ENCODE data around the gene LINS1.

LINS1 gene, protein sequence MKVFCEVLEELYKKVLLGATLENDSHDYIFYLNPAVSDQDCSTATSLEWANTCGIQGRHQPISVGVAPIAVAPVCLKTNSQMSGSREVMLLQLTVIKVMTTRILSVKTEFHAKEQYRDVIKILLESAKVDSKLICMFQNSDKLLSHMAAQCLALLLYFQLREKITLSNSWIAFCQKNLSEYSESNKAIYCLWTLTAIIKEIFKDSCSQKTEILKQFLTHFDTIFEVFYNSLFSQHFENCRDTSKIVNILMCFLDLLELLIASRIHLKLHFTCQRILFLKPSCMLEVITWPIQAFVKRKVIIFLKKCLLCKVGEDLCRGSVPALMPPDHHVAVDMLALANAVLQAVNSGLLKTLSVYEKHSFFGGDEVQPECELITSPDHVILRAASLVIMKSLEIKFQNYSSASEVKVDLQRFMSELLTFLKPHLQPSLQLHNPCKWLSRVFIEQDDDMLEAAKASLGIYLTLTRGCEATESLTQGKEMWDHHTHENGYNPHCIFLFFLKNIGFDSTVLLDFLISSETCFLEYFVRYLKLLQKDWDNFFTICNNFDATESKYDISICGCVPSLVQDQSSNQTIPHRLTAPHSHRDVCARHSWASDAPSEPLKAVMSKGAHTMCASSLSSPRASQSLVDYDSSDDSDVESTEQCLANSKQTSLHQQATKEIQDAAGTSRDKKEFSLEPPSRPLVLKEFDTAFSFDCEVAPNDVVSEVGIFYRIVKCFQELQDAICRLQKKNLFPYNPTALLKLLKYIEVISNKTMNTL

DNA sequence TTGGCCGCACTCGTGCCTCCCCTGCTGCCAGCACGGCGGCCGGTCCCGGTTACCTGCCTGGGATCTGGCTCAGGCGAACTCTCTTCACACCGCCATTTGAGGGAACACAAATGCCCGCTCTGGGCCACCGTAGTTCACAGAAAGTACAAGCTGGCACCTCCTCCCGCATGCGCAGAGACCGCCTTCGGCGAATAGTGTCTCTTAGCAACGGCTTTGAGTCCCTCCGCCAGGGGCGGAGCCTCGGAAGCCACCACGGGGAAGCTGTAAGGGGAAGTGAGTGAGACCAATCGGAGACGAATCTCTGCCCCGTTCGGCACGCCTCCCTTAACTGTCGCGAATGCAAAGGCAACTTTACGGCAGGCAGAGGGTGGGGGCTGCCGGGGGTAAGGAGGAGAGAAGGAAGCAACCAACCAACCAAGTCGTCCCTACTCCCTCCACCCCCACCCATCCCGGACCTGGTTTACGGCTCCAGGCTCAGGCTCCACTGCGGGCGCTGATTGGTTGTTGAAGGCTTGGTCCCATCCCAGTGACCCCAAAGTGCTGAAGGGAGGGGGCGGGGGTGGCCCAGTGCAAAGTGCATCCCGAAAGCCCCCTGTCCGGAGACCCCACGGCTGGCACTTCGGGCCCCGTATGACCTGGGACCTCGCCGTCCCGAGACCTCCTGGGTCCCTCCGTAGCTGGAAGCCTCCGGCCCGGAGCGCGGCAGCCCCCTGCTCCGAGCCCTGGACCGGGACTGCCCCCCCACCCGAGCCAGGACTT, at the start of gene LINS1, which contains the start of gene ASB7:
Gene LINS1 (minus strand): TSS at position 121 of the 759 bp plus-strand sequence. CDS start 21,342 bp downstream, outside the sequence.
Gene ASB7 (plus strand): TSS at position 526 of the 759 bp plus-strand sequence. CDS start 9,628 bp downstream, outside the sequence.
- DNase-seq (ENCODE audit: low read depth in 2 of 2): peak; percentile 98 to 99

DNA sequence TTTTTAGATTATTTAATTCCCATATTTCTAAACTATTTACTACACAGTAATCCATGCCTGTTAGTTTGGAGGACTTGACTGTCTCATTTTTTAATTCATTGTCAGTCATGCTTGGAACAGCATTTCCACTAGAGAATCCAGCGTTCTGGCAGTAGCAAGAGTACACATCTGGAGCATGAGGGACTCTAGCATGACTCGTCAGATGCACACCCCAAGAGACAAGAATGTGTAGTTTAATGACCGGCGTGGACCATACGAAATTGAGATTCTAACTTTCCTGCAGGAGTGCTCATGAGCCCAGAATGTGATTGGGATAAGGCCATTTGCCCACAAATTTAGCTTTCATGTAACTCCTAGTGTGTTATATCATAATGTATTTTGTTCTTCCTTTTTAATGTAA, 49.3 kb upstream of the LINS1 start:
- no peak for DNase-seq (ENCODE audit: low read depth in 2 of 2)

DNA sequence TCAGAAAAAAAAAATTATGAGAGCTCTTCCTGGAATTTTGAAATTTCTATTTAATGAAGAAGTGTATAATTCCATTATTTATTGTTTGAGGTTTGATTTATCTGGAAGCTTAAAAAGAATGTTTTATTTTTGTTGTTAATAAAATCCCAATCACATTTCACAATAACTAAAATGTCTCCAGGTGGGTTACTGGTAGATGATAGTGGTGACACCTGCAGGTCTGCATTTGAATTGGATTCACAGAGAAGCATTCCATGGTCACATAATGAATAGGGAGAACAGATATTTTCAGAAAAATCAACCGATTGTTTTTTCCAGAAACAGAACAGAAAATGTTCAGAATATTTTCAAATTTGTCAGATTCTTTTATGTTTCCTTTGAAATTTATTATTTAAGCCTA, 48.7 kb upstream of the LINS1 start:
- no peak for DNase-seq (ENCODE audit: low read depth in 2 of 2)

DNA sequence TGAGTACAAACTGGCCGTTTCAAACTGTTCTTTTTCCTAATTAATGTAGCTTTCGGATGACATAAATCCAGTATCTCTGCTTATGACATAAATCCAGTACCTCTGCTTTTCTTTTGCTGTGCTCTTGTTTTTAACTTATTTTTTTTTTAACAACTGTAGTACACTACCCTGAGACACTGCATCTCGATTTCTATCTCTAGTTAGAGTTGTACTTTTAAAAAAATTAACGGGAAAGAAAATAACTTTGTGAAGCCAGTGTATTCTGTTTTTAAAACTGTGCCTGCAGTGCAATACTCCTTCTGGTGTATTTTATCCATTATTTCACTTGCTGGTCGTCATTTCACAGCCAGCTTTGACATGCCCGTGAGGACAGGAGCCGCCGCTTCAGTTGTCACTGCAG, 47.0 kb upstream of the LINS1 start:
- no peak for DNase-seq (ENCODE audit: low read depth in 2 of 2)

DNA sequence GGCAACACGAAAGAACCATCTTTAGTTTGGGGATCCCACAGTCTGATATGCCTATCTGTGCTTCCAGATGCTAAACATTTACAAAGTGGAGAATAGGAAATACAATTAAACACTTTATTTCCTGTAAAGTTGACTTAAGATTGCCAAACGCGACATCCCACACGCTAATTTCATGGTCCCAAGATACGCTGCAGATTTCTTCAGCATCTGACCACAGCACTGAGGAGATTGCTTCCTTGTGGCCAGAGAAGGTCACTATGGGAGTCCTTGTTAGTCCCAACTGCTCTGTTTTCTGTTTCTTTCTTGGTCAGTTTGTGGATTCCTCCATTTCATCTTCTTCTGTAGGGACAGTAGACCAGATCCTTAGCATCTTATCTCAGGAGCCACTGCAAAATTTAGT, 43.7 kb upstream of the LINS1 start:
- DNase-seq (ENCODE audit: low read depth in 2 of 2): no peak

DNA sequence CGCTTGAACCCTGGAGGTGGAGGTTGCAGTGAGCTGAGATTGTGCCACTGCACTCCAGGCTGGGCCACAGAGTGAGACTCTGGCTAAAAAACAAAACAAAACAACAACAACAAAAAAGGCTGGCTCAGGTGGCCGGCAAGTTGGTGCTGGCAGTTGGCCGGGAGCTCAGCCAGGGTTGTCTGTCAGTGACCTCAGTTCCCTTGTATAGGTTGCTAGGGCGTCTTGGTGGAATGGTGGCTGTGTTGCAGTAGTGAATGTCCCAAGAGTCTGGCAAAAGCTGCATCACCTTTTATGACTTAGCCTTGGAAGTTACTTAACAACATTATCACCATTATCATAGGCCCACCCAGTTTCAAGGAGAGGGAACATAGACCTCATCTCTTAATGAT, 41.0 kb upstream of the LINS1 start:
- no peak for DNase-seq (ENCODE audit: low read depth in 2 of 2)

DNA sequence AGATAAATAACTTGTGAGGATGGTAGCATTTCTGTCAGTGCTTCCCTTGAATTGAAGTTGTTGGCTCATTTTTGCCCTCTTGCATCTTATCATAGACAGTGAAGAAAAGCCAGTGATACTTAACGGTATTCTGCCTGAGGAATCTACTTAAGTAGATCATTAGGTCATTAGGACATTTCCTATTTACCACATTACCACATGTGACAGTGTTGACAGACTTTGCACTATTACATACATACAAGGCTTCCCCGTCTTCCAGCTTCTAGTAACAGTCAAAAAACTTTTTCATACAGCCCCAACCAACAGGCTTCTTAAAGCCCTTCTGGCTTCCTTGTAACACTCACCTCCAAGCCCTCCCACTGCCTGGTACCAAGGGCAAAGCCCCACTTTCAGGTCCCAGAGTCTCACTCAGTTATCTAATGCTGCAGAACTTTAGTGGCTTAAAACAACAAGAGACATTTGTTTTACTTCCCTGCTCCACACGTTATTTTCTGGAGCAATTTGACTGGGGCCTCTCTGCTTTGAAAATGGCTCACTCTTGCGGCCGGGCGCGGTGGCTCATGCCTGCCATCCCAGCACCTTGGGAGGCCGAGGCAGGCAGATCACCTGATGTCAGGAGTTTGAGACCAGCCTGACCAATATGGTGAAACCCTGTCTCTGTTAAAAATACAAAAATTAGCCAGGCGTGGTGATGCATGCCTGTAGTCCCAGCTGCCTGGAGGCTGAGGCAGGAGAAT, 40.4 kb upstream of the LINS1 start:
- DNase-seq (ENCODE audit: low read depth in 2 of 2): no peak

DNA sequence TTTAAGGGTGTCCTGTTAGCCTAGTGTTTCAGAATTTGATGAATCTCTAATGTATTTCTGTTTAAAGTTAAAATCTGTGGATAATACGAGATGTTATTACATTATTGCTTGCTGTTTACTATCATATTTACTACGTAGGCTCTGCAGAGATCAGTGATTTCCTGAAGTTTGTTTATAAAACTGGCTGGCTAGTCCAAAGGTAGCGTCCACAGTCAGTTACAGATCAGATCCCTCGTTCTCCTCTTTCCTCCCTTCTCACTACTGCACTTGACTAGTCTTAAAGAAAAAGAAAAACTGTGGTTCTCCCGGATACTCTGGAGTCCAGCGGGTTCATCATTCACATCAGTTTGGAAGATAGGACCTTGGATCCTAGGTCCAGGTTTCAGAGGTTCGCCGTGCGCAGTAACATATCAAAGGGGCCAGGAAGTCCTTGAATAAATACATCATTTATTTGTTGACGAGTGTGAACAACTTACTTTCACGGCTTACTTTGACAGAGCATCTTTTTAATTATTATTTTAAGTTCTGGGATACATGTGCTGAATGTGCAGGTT, 36.3 kb upstream of the LINS1 start:
- no peak for DNase-seq (ENCODE audit: low read depth in 2 of 2)

DNA sequence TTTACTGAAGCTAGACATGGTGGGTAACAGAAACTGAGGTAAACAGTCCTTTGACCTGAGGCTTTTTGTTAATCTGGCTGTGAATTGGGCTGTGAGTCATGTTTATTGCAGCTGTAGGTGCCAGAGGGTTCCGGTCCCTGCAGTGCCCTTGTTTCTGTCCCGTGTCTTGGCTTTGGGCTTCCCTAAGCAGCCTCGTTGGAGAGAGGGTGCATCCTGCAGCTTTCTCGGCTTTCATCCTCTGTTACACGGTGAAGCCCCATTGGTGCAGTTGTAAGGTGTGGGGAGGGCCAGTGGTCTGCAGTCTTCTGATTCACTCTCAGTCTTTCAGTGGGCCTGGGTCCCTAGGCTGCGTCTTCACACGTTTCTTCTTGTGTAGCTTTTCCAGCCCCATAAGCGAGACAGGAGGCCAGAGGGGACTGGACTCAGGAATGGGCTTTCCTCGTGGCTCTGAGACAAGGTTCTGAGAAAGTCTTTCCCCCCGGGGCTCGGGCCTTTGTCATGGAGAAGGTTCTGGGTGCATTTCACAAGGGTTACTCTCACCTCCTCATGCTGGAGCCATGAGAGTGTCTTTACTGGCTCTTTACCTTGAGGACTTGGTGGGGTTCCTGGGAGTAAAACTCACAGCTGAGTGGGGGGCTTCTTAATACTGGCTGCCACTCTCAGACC, 33.6 kb upstream of the LINS1 start:
- no peak for DNase-seq (ENCODE audit: low read depth in 2 of 2)

DNA sequence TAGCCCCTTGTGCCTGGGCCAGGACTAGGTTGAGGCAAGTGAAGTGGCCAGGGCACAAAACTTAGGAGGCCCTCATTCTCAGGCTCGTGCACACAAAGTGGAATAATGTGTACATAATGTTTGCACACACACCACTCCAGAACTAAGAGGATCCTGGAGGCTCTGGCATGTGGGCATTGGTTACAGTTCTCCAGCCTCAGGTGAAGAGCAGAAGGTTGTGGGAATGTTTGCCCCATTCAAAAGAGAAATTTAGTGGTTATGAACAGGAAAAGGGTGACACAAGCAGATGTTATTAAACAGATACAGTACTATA, 31.7 kb upstream of the LINS1 start:
- no peak for DNase-seq (ENCODE audit: low read depth in 2 of 2)

DNA sequence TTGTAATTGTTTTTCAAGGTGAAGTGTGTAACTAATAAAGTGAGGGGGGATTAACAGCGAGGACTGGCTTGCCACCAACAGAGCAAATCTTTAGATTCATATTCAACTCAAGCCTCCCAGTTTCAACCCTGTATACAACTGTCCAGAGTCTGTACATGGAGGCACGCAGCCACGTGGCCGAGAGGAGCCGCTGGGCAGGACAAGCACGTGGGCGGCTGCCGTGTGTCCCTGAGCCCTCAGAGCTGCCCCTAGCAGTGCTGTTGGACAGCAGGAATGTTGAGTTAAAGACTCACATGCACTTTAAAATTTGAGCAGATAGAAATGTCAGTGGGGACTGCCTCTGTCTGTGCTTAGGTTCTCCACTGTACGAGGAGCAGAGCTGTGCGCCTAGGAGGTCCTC, 29.8 kb upstream of the LINS1 start:
- DNase-seq (ENCODE audit: low read depth in 2 of 2): no peak

DNA sequence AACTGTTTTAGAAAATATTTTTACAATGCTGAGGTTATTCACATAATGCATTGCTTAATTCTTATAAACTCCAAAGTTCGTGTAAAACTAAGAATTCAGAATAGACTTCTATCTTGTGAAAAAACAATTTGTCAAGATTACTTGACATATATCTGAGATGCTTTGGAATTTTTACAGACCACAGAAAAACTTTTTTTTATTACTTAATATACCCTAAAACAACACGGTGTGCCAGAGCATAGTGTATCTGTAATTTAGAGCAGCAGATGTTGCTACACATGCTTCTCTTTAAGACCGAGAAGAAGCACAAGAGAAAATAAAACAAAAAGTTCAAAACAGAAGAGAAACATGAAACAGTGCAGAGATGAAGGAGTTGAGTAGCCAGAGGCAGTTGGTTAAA, 26.8 kb upstream of the LINS1 start:
- no peak for DNase-seq (ENCODE audit: low read depth in 2 of 2)

DNA sequence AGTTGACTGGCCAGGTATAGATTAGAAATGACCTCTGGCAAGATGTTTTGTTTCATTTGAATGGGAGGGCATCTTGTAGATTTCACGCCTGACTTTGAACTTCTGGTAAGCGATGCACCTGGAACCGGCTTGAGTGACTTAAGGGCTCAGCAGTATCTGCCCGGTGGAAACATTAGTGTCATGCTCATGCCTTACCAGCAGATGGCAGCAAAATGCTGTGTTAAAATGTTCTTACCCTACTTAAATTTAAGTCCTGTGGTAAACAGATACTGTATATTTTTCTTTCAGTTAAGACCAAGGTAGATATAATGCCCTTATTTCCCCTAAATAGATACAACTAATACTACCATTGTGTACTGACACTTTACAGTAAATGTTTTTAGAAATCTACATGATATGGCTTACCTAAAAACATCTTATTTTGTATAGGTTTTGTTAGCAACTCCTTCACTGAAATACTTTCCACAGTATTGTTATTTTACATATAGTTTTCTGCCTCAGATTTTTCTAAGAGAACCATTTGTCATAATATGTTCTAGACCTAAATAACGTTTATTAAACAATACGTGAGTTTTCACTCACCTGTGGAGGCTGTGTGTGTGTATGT, 25.9 kb upstream of the LINS1 start:
- DNase-seq (ENCODE audit: low read depth in 2 of 2): peak; percentile 39 to 47

DNA sequence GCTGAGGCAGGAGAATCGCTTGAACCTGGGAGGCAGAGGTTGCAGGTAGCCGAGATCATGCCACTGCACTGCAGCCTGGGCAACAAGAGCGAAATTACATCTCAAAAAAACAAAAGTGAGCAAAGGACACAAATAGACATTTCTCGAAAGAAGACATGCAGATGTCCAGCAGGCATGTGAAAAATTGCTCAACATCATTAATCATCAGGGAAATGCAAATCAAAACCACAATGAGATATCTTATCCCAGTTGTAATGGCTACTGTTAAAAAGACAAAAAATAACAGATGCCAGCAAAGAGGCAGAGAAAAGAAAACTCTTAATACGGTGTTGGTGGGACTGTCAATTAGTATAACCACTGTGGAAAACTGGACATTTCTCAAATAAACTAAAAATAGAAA, 21.3 kb upstream of the LINS1 start:
- DNase-seq (ENCODE audit: low read depth in 2 of 2): no peak

DNA sequence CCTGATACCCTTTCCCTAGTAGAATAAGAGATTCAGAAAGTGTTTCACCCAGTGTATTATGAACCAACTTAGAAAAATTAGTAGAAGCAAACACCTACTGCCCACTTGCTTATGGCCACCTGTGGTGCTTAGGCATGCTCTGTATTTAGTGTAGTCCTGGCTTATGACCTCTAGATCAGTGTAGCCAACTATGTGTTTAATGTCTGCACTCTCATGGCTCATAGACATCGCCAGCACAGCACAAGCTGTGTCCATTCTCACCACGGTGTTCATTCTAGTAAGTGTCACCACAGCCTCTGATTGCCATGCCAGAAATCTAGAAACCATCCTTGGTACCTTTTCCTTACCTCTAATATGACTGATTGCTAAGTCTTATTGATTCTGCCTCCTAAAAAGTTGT, 14.7 kb upstream of the LINS1 start:
- DNase-seq (ENCODE audit: low read depth in 2 of 2): no peak

DNA sequence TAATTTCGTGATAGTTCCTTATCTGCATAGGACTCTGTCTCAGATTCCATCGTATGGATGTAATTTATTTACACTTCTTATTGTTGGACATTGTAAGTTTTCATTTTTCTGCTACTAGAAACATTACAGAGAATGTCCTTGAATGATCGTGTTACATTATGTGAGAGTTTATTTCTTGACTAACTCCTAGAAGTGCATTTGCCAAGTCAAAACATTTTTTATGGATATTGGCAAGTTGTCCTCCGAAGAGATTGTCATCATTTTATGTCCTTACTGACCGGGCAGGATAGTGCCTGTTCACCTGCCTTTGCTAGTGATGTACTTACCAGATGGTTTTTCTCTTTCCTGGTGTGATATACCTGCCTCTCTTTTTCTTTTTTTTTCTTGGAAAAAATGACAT, 13.8 kb upstream of the LINS1 start:
- no peak for DNase-seq (ENCODE audit: low read depth in 2 of 2)

DNA sequence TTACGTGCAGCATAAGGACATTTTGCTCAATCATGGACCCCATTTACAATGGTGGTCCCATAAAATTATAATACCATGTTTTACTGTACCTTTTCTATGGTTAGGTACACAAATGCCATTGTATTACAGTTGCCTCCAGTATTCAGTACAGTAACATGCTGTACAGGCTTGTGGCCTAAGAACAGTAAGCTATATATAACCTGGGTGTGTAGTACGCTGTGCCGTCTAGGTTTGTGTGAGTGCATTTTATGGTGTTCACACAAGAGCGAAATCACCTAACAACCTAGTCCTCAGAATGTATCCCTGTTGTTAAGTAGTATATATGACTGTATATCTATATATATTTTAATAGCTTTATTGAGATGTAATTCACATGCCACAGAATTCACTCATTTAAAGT, 12.9 kb upstream of the LINS1 start:
- no peak for DNase-seq (ENCODE audit: low read depth in 2 of 2)

DNA sequence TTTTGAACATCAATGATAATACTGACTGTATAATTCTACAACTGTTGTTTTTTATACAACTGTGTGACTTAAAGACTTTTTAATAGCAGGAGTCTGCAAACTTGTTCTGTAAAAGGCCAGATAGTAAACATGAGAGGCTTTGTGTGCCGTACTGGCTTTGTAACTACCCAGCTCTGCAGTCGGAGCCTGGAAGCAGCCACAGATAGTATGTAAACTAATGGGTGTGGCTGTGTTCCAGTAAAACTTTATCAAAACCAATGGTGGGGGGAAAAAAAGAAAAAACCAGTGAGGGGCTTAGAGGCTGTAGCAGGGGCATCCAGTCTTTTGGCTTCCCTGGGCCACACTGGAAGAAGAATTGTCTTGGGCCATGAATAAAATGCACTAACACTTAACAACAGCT, 12.4 kb upstream of the LINS1 start:
- DNase-seq (ENCODE audit: low read depth in 2 of 2): no peak

DNA sequence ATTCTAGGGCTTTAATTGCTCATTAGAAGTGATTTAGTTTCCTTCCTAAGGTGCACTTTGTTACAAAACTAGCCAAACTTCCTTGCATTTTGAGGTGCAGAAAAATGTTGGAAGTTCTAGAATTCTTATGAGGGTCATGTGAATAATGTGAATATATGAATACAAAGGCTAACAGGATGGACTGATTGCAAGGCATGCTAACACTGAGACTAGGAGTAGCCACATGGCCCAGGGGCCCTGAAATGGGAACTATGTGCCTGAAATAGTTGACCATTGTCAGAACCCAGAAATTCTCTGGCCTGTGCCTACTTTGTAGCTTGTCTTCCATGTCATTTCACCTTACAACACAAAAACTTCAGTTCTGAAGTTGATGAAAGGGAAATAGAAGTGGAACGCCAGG, 11.2 kb upstream of the LINS1 start:
- no peak for DNase-seq (ENCODE audit: low read depth in 2 of 2)

DNA sequence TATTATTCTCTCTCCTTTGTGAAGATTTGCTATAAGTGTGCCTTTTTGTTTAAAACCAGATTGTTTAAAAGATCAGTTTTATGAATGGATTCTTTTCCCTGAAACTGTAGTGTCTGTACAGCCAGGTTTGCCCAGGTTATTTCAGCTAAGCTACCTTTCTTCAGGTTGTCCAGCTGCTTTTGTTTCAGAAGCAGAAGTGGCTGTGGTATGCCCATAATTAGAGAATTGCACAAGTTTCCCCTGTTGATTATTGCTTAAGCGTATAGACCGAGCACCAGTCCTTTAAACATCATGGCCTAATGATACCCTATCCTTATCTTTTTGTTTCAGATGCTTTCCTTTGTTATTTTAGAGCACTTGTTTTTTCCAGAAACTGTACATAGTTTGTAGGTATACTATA, 10.6 kb upstream of the LINS1 start:
- DNase-seq (ENCODE audit: low read depth in 2 of 2): no peak

Measured in activated CD4-positive, alpha-beta T cell treated with anti-CD3 and anti-CD28 coated beads for 24 hours (primary cell).